Panc1 (cell line): ENCODE data around the gene ZNF519.

Source experiments
- CTCF ChIP-seq: fragments of 450-650 bp; IDR thresholded peaks from 2 replicates; pipeline ENCODE4 v1.5.1; 2017; ENCODE audit warnings: mild to moderate bottlenecking
- POLR2AphosphoS5 ChIP-seq: IDR thresholded peaks from 2 replicates; pipeline ENCODE4 v1.6.1; 2012; ENCODE audit warnings: mild to moderate bottlenecking, low read depth, low read length, moderate library complexity
- REST ChIP-seq, 2 experiments: IDR thresholded peaks; 2 replicates each; pipeline ENCODE4 v1.6.1; 2011 to 2012; ENCODE audit warnings: low read depth in 2 of 2, control low read depth in 1 of 2, low read length in 1 of 2, mild to moderate bottlenecking in 1 of 2, moderate library complexity in 1 of 2; ENCODE audit not compliant: insufficient read depth in 1 of 2
- TCF7L2 ChIP-seq: IDR thresholded peaks from 2 replicates; pipeline ENCODE4 v1.6.1; 2011; ENCODE audit warnings: mild to moderate bottlenecking, low read depth, low read length, inconsistent platforms

GRCh38 chr18:14089191-14089590 lies 43.0 kb downstream of the ZNF519 start:
- TF ChIP-seq CTCF, result no peak
- no peak for TF ChIP-seq TCF7L2
- no peak for TF ChIP-seq POLR2AphosphoS5
- no peak for TF ChIP-seq REST (IDR thresholded peaks at IDR 0.05; ENCODE audit: insufficient read depth in 1 of 2, low read depth in 2 of 2, low read length in 1 of 2)
